Activated T-helper 17 cell treated with anti-CD3 and anti-CD28 coated beads, Interleukin-2, amount 50 U/mL, for 72 hours (primary cell): ENCODE results near the gene MPLKIP. TPM values are rescaled to one million over a fixed set of nuclear protein-coding genes. Genes with fewer than 3 reads are reported as not detected.

Experiments
- ATAC-seq: fragments of 150-1000 bp; cut with Tn5 transposase; replicated peaks from 2 replicates; pipeline ENCODE4 v1.10.0; 2021; ENCODE audit warnings: mild to moderate bottlenecking, moderate library complexity
- H3K27ac Mint-ChIP-seq: one replicate; pipeline ENCODE4 v1.8.0; 2022; ENCODE audit warnings: mixed read lengths
- H3K27me3 Mint-ChIP-seq: one replicate; pipeline ENCODE4 v1.8.0; 2022; ENCODE audit warnings: mixed read lengths
- H3K36me3 Mint-ChIP-seq: one replicate; pipeline ENCODE4 v1.8.0; 2022; ENCODE audit warnings: low read depth, mild to moderate bottlenecking, mixed read lengths
- H3K4me1 Mint-ChIP-seq: one replicate; pipeline ENCODE4 v1.8.0; 2022; ENCODE audit warnings: mixed read lengths
- H3K4me3 Mint-ChIP-seq: one replicate; pipeline ENCODE4 v1.8.0; 2022; ENCODE audit warnings: mild to moderate bottlenecking, mixed read lengths
- H3K9me3 Mint-ChIP-seq: one replicate; pipeline ENCODE4 v1.8.0; 2022; ENCODE audit warnings: mixed read lengths
- total RNA-seq, 2 donors: library from RNA; stranded (reverse); gene quantifications; one replicate each; pipeline ENCODE4 v1.2.3, GENCODE V29; 2022

Gene MPLKIP
- total RNA-seq, 2 donors from 2014 or later: 27.6 to 36.5 TPM

DNA sequence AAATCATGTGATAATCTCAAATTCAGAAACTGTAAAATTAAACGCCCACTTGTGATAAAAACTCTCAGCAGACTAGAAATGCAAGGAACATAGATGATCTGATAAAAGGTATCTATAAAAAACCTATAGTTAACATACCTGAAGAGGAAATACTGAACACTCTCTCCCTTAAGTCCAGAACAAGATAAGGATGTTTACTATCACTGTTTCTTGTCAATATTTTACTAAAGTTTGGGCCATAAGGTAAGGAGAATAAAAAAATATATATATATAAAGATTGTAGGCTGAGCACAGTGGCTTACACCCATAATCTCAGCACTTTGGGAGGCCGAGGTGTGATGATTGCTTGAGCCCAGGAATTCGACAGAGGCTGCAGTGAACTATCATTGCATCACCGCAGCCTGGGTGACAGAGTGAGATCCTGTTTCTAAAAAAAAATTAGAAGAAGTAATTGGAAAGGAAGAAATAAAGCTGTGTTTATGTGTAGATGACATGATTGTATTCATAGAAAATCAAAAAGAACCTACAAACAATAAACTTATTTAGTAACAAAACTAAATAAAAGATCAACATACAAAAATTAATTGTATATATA lies 28.4 kb downstream of the MPLKIP start:
- Mint-ChIP-seq H3K9me3 (no peaks in the 10 kb centered on the region), H3K4me3 (no peak overlapping the region), H3K4me1 (no peaks in the 10 kb centered on the region), H3K27ac (no peak overlapping the region), H3K36me3 (no peaks in the 10 kb centered on the region), H3K27me3 (no peaks in the 10 kb centered on the region)
- ATAC-seq: no peak

- Mint-ChIP-seq H3K9me3 (no peaks in the 10 kb centered on the region), H3K27ac (no peak overlapping the region), H3K36me3 (peaks cover under 1% of the 10 kb centered on the region), H3K27me3 (no peaks in the 10 kb centered on the region), H3K4me3 (no peak overlapping the region), H3K4me1 (no peaks in the 10 kb centered on the region)
- no peak for ATAC-seq
Measured at GRCh38 chr7:40102897-40103296, 31.5 kb downstream of the MPLKIP start.

DNA sequence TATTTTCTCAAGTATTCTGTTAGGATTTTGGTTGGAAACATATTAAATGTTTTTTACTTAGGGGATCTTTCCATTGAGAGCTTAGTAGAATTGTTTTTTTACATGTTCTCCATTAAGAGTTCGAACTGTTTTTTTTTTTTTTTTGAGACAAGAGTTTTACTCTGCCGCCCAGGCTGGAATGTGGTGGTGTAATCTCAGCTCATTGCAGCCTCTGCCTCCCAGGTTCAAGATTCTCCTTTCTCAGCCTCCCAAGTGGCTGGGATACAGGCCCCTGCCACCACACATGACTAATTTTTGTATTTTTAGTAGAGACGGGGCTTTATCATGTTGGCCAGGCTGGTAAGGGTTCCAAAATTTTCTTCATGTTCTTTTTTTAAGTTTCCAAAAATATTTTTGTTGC lies 33.2 kb downstream of the MPLKIP start:
- peaks cover 13% of the 10 kb centered on the region for H3K36me3 Mint-ChIP-seq
- H3K4me1 Mint-ChIP-seq: no peaks in the 10 kb centered on the region
- H3K27me3 Mint-ChIP-seq: no peaks in the 10 kb centered on the region
- H3K27ac Mint-ChIP-seq: no peak overlapping the region
- H3K9me3 Mint-ChIP-seq: no peaks in the 10 kb centered on the region
- no peak for ATAC-seq
- H3K4me3 Mint-ChIP-seq: no peak overlapping the region

GRCh38 chr7:40099837-40100236 lies 34.6 kb downstream of the MPLKIP start:
- Mint-ChIP-seq H3K36me3 (peaks cover 26% of the 10 kb centered on the region), H3K4me1 (no peaks in the 10 kb centered on the region), H3K27ac (no peak overlapping the region), H3K4me3 (no peak overlapping the region), H3K27me3 (no peaks in the 10 kb centered on the region), H3K9me3 (no peaks in the 10 kb centered on the region)
- ATAC-seq: no peak

GRCh38 chr7:40098810-40099209 lies 35.6 kb downstream of the MPLKIP start:
- Mint-ChIP-seq H3K27me3 (no peaks in the 10 kb centered on the region), H3K4me3 (no peak overlapping the region), H3K27ac (no peak overlapping the region), H3K9me3 (no peaks in the 10 kb centered on the region), H3K36me3 (peaks cover 36% of the 10 kb centered on the region), H3K4me1 (no peaks in the 10 kb centered on the region)
- ATAC-seq: no peak

DNA sequence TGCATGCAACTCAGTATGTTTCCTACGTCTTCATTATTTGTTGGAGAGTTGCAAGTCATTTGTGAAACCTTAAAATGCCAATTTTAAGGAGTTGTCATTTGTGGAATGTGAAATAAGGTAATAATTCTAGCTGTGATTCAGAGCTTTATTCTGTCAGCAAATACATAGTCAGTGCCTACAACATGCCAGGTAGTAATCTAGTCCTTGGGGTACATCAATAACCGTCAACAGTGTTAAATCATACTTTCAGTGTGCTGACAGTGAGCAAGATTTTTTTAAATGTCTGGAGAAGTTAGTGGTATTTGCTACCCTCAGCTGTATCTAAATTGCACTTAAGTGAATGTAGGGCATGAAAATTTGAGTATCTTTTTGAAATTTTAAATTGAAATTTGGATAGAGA lies 36.7 kb downstream of the MPLKIP start:
- no peak overlapping the region for H3K27ac Mint-ChIP-seq
- H3K36me3 Mint-ChIP-seq: peaks cover 45% of the 10 kb centered on the region
- ATAC-seq: no peak
- no peaks in the 10 kb centered on the region for H3K9me3 Mint-ChIP-seq
- no peaks in the 10 kb centered on the region for H3K27me3 Mint-ChIP-seq
- H3K4me3 Mint-ChIP-seq: no peak overlapping the region
- H3K4me1 Mint-ChIP-seq: no peaks in the 10 kb centered on the region

DNA sequence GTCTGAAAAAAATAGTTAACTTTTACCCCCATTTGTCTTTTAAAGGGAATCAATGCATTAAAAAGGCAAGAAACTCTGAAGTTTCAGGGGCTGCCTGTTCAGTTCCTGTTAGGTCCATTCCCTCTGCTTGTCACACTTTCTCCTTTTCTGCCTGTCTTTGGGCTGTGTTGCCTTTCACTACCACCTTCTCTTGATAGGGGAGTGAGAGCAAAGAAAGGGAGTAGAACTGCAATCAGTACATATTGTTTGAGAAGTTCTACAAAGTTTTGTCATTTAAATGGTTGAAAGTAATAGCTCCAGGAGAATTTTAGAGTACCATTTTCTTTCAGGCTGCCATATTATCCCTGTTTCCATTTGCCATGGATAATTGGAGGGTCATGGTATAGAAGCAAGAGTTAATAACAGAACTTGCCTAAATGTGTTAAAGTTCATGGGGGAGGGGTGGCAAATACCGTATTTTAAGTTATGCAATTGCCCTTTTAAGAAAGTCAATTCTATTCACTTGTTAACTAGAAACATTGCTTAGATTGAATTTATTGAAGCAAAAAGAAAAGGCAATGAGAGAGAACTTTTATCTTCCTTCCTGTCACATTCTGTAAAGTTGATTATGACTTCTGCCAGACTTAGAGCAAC lies 38.6 kb downstream of the MPLKIP start:
- Mint-ChIP-seq H3K4me1 (no peaks in the 10 kb centered on the region), H3K36me3 (peaks cover 62% of the 10 kb centered on the region), H3K4me3 (no peak overlapping the region), H3K27me3 (no peaks in the 10 kb centered on the region), H3K27ac (peak overlapping the region; percentile 75), H3K9me3 (no peaks in the 10 kb centered on the region)
- ATAC-seq: no peak

- no peaks in the 10 kb centered on the region for H3K9me3 Mint-ChIP-seq
- no peaks in the 10 kb centered on the region for H3K27me3 Mint-ChIP-seq
- no peak overlapping the region for H3K27ac Mint-ChIP-seq
- H3K4me1 Mint-ChIP-seq: no peaks in the 10 kb centered on the region
- H3K4me3 Mint-ChIP-seq: no peak overlapping the region
- H3K36me3 Mint-ChIP-seq: peaks cover 68% of the 10 kb centered on the region
- ATAC-seq: no peak
Measured at GRCh38 chr7:40095230-40095629, 39.2 kb downstream of the MPLKIP start.

GRCh38 chr7:40093631-40094350 lies 40.6 kb downstream of the MPLKIP start:
- H3K27me3 Mint-ChIP-seq: no peaks in the 10 kb centered on the region
- no peak overlapping the region for H3K4me3 Mint-ChIP-seq
- H3K36me3 Mint-ChIP-seq: peaks cover 83% of the 10 kb centered on the region
- ATAC-seq: no peak
- no peaks in the 10 kb centered on the region for H3K4me1 Mint-ChIP-seq
- H3K9me3 Mint-ChIP-seq: no peaks in the 10 kb centered on the region
- no peak overlapping the region for H3K27ac Mint-ChIP-seq

GRCh38 chr7:40092182-40092581 lies 42.2 kb downstream of the MPLKIP start:
- no peaks in the 10 kb centered on the region for H3K27me3 Mint-ChIP-seq
- no peak for ATAC-seq
- H3K36me3 Mint-ChIP-seq: peaks cover 92% of the 10 kb centered on the region
- no peak overlapping the region for H3K27ac Mint-ChIP-seq
- H3K4me1 Mint-ChIP-seq: no peaks in the 10 kb centered on the region
- H3K9me3 Mint-ChIP-seq: no peaks in the 10 kb centered on the region
- no peak overlapping the region for H3K4me3 Mint-ChIP-seq

- H3K4me1 Mint-ChIP-seq: no peaks in the 10 kb centered on the region
- H3K27ac Mint-ChIP-seq: no peak overlapping the region
- H3K4me3 Mint-ChIP-seq: no peak overlapping the region
- peaks cover 23% of the 10 kb centered on the region for H3K36me3 Mint-ChIP-seq
- no peaks in the 10 kb centered on the region for H3K9me3 Mint-ChIP-seq
- ATAC-seq: no peak
- no peaks in the 10 kb centered on the region for H3K27me3 Mint-ChIP-seq
Measured at GRCh38 chr7:40077849-40078248, 56.6 kb downstream of the MPLKIP start.

Other genes with a start within 250 kb of the MPLKIP start
- 10 to 100 TPM; 41.7 to 42.0 TPM for gene CDK13, start 184.4 kb downstream of the MPLKIP start, total RNA-seq
- gene SUGCT, start 383 bp upstream of the MPLKIP start, total RNA-seq: under 1 TPM; 0.66 to 0.80 TPM